GM21447 (cell line): ENCODE results near the gene MYL4.
"Not testable (repeated sequence)": the region's sequence is repeated elsewhere in the genome, so short reads cannot be mapped to it uniquely, and the experiment has no call there.

Source experiments
- ATAC-seq: cut with Tn5 transposase; IDR thresholded peaks from one replicate; pipeline ENCODE4 v1.9.1; 2021; ENCODE audit not compliant: unreplicated experiment

MYL4 gene

DNA sequence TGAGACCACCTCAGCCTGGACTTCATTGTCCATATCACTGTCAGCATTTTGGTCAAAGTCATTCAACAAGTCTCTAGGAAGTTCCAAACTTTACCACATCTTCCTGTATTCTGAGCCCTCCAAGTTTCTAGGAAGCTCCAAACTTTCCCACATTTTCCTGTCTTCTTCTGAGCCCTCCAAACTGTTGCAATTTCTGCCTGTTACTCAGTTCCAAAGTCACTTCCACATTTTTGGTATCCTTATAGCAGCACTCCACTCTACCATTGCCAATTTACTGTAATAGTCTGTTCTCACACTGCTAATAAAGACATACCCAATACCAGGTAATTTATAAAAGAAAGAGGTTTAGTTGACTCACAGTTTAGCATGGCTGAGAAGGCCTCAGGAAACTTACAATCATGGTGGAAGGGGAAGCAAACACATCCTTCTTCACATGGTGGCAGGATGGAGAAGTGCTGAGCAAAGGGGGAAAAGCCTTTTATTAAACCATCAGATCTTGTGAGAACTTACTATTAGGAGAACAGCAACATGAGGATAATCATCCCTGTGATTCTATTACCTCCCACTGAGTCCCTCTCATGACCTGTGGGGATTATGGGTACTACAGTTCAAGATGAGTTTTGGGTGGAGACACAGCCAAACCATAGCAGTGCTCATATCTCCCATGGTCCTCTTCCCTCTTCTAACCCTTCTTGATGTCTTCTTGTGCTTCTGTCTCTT is 60.6 kb downstream of the MYL4 start:
- ATAC-seq: not testable (repeated sequence)

DNA sequence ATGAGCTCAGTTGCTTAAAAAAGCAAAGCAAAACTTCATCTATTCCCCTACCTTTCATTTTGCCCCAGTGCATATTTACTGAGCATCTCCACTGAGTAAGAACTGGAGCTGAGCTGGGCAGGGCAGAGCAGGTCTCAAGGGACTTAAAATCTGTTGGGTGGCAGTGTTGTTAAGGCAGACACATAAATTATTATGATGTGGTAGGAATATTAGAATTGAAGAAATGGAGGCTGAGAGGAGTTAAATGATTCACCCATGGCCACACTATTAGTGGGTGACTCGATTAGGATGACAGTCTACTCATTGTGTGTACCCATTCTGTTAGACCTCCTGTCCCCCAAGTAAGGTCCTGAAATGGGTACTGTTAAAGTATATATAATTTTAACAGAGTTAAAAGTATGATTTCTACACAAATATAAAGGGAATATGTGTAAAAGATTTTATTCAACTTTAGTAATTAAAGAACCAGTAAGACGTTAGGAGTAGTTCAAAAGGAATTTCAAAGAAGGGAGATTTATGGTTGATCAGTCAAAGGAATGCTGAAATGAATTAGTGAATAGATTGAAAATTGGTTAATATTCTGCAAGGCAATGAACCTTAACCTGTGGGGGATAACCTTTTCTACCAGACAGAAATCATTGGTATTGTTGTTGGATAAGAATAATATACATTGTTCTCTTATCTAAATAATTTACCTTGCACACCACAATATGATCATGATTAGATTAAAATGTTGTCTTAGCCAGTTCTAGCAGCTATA is 62.0 kb downstream of the MYL4 start:
- no peak for ATAC-seq

DNA sequence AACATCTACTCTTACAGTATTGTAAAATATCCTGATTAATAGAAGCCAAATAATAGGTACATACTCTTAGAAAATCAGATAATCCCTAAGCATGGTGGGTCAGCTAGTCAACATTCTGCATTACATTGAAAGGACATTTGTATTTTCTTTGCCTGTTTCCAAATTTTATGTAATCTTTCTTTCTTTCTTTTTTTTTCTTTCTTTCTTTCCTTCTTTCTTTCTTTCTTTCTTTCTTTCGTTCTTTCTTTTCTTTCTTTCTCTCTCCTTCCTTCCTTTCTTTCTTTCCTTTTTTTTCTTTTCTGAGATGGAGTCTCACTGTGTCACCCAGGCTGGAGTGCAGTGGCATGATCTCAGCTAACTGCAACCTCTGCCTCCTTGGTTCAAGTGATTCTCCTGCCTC is 63.3 kb downstream of the MYL4 start:
- ATAC-seq: no peak

GRCh38 chr17:47273245-47273644 is 64.1 kb downstream of the MYL4 start:
- no peak for ATAC-seq
